A673 (cell line): ENCODE results near the gene SYNGR1. TPM values are rescaled to one million over a fixed set of nuclear protein-coding genes. Genes with fewer than 3 reads are reported as not detected.

ENCODE experiments used
- BruUV-seq: library from RNA; stranded (reverse); fragments of 400-500 nt; replicated peaks from 2 replicates; lab custom pipeline; 2021; lab: Mats Ljungman, UMichigan
- CTCF ChIA-PET: fragments of 300-600 bp; sonication (Branson Sonifier 250); formaldehyde crosslinking; loops from one replicate; lab custom pipeline; 2022; ENCODE audit warnings: antibody characterized with exemption; lab: Charles Lee
- POLR2A ChIA-PET: fragments of 300-600 bp; sonication (Branson Sonifier 250); formaldehyde crosslinking; loops from one replicate; lab custom pipeline; 2022; ENCODE audit warnings: antibody characterized with exemption; ENCODE audit not compliant: low non-redundant PET; lab: Charles Lee
- DNase-seq: peaks from one replicate; pipeline ENCODE4 v3.0.0-alpha.2; 2015; ENCODE audit warnings: low spot score
- H3K27ac ChIP-seq: fragments of 200-600 bp; sonication (generic); 2 replicates; pipeline ENCODE4 v1.5.1; 2016; ENCODE audit warnings: mixed run types, low read depth, mild to moderate bottlenecking, mixed read lengths, antibody characterized with exemption, low read length; ENCODE audit not compliant: poor library complexity, severe bottlenecking
- H3K27me3 ChIP-seq: fragments of 200-600 bp; sonication (generic); replicated peaks from 2 replicates; pipeline ENCODE4 v1.6.1; 2017; ENCODE audit warnings: mixed run types, low read depth, mild to moderate bottlenecking, mixed read lengths, antibody characterized with exemption, low read length; ENCODE audit not compliant: insufficient read depth, poor library complexity
- H3K36me3 ChIP-seq: fragments of 200-600 bp; sonication (generic); 2 replicates; pipeline ENCODE4 v1.6.1; 2016; ENCODE audit warnings: mixed run types, mild to moderate bottlenecking, mixed read lengths, antibody characterized with exemption, low read length; ENCODE audit not compliant: insufficient read depth, poor library complexity, severe bottlenecking
- H3K4me1 ChIP-seq: fragments of 200-600 bp; sonication (generic); 2 replicates; pipeline ENCODE4 v1.6.1; 2017; ENCODE audit warnings: mixed run types, mild to moderate bottlenecking, mixed read lengths, antibody characterized with exemption, low read length; ENCODE audit not compliant: insufficient read depth, poor library complexity, severe bottlenecking
- H3K4me3 ChIP-seq: fragments of 200-600 bp; sonication (generic); 2 replicates; pipeline ENCODE4 v1.5.1; 2016; ENCODE audit warnings: low read depth, mixed run types, mild to moderate bottlenecking, mixed read lengths, low read length; ENCODE audit not compliant: poor library complexity, severe bottlenecking
- H3K9me3 ChIP-seq: fragments of 200-600 bp; sonication (generic); 2 replicates; pipeline ENCODE4 v1.6.1; 2016; ENCODE audit warnings: mixed run types, low read depth, mild to moderate bottlenecking, mixed read lengths, antibody characterized with exemption, low read length; ENCODE audit not compliant: poor library complexity, severe bottlenecking
- CTCF ChIP-seq: fragments of 300-800, 200-600 bp; sonication (generic); conservative IDR thresholded peaks from 2 replicates; pipeline ENCODE4 v1.5.1; 2017; ENCODE audit warnings: low read depth, mild to moderate bottlenecking, antibody characterized with exemption, low read length, moderate library complexity, mixed read lengths
- EZH2 ChIP-seq: fragments of 200-600 bp; sonication (generic); IDR thresholded peaks from 2 replicates; pipeline ENCODE4 v1.6.1; 2017; ENCODE audit warnings: borderline replicate concordance, low read depth, mild to moderate bottlenecking, mixed read lengths, antibody characterized with exemption, low read length; ENCODE audit not compliant: poor library complexity, severe bottlenecking
- intact Hi-C: fragments of 100-400 bp; cut with micrococcal nuclease; formaldehyde crosslinking; loops from one replicate; pipeline ENCODE4 v1.10.0; 2022; ENCODE audit not compliant: unreplicated experiment
- total RNA-seq: library from RNA; stranded (reverse); gene quantifications from 2 replicates; pipeline ENCODE4 v1.2.3, GENCODE V29; 2021

Gene SYNGR1
- total RNA-seq, 1 experiment from 2014 or later, result 31.7 TPM

- no peak overlapping the region for H3K27ac ChIP-seq
- BruUV-seq, result no TSS peak
- H3K4me1 ChIP-seq, result no peaks in the 10 kb centered on the region
- POLR2A ChIA-PET, result no interaction called here
- CTCF ChIA-PET, result no interaction called here
- TF ChIP-seq EZH2 (no peak), CTCF (no peak)
- no peak overlapping the region for H3K4me3 ChIP-seq
- no peaks in the 10 kb centered on the region for H3K9me3 ChIP-seq
- peak; percentile 46 for DNase-seq
- no peaks in the 10 kb centered on the region for H3K36me3 ChIP-seq
- no peaks in the 10 kb centered on the region for H3K27me3 ChIP-seq
- intact Hi-C loops, result loop anchor here (10.0 kb wide), 1 partner anchor 427 kb away; the partner anchor contains the start of gene CBX6
Measured at GRCh38 chr22:39301926-39302325, 47.9 kb upstream of the SYNGR1 start.

GRCh38 chr22:39302431-39302960, 47.3 kb upstream of the SYNGR1 start:
- POLR2A ChIA-PET, result no interaction called here
- H3K4me1 ChIP-seq, result no peaks in the 10 kb centered on the region
- no peaks in the 10 kb centered on the region for H3K27me3 ChIP-seq
- no peak overlapping the region for H3K4me3 ChIP-seq
- intact Hi-C loops, result loop anchor here (10.0 kb wide), 1 partner anchor 428 kb away; the partner anchor contains the start of gene CBX6
- no peak for DNase-seq
- no TSS peak for BruUV-seq
- no peaks in the 10 kb centered on the region for H3K9me3 ChIP-seq
- H3K27ac ChIP-seq, result no peak overlapping the region
- CTCF ChIA-PET, result no interaction called here
- no peaks in the 10 kb centered on the region for H3K36me3 ChIP-seq
- TF ChIP-seq EZH2 (no peak), CTCF (no peak)

GRCh38 chr22:39303358-39303757, 46.4 kb upstream of the SYNGR1 start:
- H3K4me3 ChIP-seq, result no peak overlapping the region
- ChIA-PET CTCF (no interaction called here), POLR2A (interaction anchor here (0.6 to 0.7 kb wide), 2 partner anchors 322 to 440 kb away, joined by 3 read pairs; no protein-coding TSS in a partner anchor)
- intact Hi-C loops, result loop anchor here (10.0 kb wide), 1 partner anchor 429 kb away; the partner anchor contains the start of gene CBX6
- no peak for TF ChIP-seq EZH2
- no peak for TF ChIP-seq CTCF
- H3K36me3 ChIP-seq, result no peaks in the 10 kb centered on the region
- no peak overlapping the region for H3K27ac ChIP-seq
- no peaks in the 10 kb centered on the region for H3K27me3 ChIP-seq
- no peaks in the 10 kb centered on the region for H3K9me3 ChIP-seq
- DNase-seq, result no peak
- peaks cover 3% of the 10 kb centered on the region for H3K4me1 ChIP-seq
- BruUV-seq, result no TSS peak
